Erythroblast (primary cell): ENCODE measurements around the gene FLAD1.

Source experiments
- DNase-seq, 2 experiments: peaks; one replicate each; lab custom pipeline; 2025; lab: John Stamatoyannopoulos, UW
- GATA1 ChIP-seq: IDR thresholded peaks from 2 replicates; pipeline ENCODE4 v1.6.1; 2011; ENCODE audit warnings: low read depth, mild to moderate bottlenecking, control low read depth, low read length, moderate library complexity
- POLR2A ChIP-seq: IDR thresholded peaks from 2 replicates; pipeline ENCODE4 v1.6.1; 2011; ENCODE audit warnings: mild to moderate bottlenecking, low read length

Gene FLAD1

GRCh38 chr1:155003227-155003765, 20.2 kb downstream of the FLAD1 start:
- peak; percentile 49 to 67 for DNase-seq
- TF ChIP-seq POLR2A (peak; percentile 30), GATA1 (no peak)

DNA sequence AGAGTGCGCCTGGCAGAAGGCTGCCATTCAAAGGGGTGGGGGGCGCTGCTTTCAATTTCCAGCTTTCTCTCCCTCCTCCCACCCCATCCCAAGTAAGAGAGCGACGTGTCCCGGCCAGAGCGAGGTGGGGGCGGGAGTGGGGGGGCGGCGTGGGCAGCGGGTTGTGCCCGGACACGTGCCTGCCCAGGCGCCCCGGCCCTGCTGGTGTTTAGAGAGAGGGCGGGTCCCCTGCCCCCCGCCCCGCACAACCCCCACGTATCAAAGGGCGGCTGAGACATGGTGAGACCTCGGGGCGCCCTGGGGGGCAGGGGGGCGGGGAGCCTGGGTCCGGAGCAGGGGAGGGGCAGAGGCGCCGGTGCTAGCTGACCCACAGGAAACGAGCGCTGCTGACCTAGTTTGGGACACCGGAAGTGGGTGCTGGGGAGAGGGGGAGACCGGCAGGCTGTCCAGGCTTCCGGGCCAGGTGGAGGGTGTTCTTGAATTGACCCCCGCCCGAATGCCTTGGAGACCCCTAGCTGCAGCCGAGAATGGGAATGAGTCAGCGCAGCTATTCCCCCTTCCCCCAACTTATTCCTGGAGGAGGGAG, 20.7 kb downstream of the FLAD1 start:
- TF ChIP-seq GATA1 (no peak), POLR2A (no peak)
- peak; percentile 47 to 67 for DNase-seq

GRCh38 chr1:155004352-155005075, 21.4 kb downstream of the FLAD1 start:
- TF ChIP-seq GATA1 (no peak), POLR2A (no peak)
- peak in 1 of 2 experiments; percentile 65 for DNase-seq

- DNase-seq = no peak
These were observed 22.2 kb downstream of the FLAD1 start for GRCh38 chr1:155005076-155006011.

DNA sequence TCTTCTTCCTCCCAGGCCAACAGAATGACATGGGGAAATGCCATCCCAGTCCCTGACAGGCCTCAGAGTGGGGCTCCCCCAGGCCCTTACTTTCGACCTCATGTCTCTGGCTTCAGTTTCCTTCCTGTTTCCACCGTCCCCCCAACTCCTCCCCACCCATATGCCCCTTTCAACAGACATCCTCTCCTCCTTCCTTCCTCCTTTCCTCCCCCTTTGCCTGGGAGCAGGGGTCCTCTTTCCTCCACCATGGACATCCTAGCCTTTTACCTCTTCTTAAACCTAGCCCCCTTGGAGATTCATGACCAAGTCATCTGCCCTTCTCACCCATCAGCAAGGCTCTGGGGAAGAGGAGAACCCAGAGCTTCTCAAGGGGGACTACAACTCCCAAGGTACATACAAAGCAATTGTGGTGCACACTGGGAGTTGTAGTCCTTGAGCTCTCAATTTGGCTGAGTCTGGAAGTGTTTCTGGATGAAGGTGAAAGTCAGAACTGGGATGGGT, 23.5 kb downstream of the FLAD1 start:
- TF ChIP-seq GATA1 (no peak), POLR2A (no peak)
- DNase-seq = peak; percentile 59 to 70

More at GRCh38 chr1:155005076-155006011, 22.2 kb downstream of the FLAD1 start:
- TF ChIP-seq GATA1 (no peak), POLR2A (peak; percentile 63)

DNA sequence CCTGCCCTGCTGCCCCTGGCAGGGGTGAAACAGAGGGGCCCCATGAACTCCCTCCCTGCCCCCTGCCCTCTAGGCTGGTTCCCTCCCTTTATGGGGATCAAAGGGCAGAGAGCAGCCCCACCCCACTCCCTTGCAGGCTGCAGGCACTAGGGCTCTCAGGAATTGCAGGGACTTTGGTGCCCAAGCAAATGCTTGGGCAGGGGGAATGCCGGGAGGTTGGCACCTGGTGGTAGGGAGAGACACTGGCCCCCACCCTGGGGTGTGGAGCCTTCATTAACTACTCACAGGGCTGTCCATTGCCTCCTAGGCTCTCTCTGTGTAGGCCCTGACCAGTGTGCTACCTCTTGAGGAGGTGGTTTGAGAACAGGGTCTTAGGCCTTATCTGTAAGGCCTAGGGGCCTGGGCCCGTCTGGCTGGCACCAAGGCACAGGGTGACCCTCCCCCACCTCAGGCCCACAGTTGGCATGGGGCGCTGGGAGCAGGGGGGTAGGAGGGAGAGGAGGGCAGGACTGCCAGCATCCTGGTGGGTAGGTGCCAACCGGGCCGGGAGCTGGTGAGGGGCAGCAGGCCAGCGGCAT, 24.2 kb downstream of the FLAD1 start:
- no peak for DNase-seq
- TF ChIP-seq GATA1 = no peak
- TF ChIP-seq POLR2A = no peak

GRCh38 chr1:155008015-155008941, 25.1 kb downstream of the FLAD1 start:
- no peak for DNase-seq

DNA sequence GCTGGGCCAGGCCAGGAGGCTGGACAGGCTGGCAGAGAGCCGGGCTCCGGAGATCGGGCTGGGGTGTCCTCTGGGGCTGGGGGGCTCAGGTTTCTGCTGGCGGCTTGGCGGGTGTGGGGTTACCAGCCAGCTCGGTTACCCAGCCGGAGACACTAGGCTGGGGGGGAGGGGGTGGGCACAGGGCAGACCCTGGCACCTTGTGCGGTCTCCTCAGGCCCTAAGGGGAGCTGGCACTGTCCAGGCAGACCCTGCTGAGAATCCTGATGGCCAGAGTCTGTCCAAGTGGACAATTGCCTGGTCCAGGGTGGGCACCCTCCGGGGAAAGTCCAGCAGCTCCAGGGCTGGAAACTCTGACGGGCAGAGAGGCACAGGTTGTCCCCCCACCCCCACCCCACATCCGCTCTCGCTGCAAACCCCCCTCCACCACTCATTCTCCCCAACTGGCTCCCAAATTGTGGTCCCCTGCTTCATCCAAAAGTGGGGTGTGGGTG, 26.1 kb downstream of the FLAD1 start:
- TF ChIP-seq POLR2A (no peak), GATA1 (no peak)
- DNase-seq = no peak

More at GRCh38 chr1:155008015-155008941, 25.1 kb downstream of the FLAD1 start:
- TF ChIP-seq GATA1 (no peak), POLR2A (no peak)

- TF ChIP-seq POLR2A = no peak
- TF ChIP-seq GATA1 = no peak
- DNase-seq = no peak
These were observed 26.6 kb downstream of the FLAD1 start for GRCh38 chr1:155009742-155010141.

GRCh38 chr1:155010211-155010918, 27.2 kb downstream of the FLAD1 start:
- DNase-seq = no peak
- no peak for TF ChIP-seq POLR2A

GRCh38 chr1:155011004-155011416, 27.9 kb downstream of the FLAD1 start:
- TF ChIP-seq POLR2A (no peak), GATA1 (no peak)
- no peak for DNase-seq
